Colon (tissue), 2 donors: ENCODE measurements around the gene PDZD2.

ENCODE experiments used
- FAIRE-seq: peaks from 2 replicates; lab custom pipeline; 2012; peaks lifted over from hg19 to GRCh38; lab: Jason Lieb, UNC
- donor health status: control.
- donor health status: control.

Gene PDZD2

GRCh38 chr5:31638345-31638744 lies 586 bp upstream of the PDZD2 start:
- FAIRE-seq, result no peak

DNA sequence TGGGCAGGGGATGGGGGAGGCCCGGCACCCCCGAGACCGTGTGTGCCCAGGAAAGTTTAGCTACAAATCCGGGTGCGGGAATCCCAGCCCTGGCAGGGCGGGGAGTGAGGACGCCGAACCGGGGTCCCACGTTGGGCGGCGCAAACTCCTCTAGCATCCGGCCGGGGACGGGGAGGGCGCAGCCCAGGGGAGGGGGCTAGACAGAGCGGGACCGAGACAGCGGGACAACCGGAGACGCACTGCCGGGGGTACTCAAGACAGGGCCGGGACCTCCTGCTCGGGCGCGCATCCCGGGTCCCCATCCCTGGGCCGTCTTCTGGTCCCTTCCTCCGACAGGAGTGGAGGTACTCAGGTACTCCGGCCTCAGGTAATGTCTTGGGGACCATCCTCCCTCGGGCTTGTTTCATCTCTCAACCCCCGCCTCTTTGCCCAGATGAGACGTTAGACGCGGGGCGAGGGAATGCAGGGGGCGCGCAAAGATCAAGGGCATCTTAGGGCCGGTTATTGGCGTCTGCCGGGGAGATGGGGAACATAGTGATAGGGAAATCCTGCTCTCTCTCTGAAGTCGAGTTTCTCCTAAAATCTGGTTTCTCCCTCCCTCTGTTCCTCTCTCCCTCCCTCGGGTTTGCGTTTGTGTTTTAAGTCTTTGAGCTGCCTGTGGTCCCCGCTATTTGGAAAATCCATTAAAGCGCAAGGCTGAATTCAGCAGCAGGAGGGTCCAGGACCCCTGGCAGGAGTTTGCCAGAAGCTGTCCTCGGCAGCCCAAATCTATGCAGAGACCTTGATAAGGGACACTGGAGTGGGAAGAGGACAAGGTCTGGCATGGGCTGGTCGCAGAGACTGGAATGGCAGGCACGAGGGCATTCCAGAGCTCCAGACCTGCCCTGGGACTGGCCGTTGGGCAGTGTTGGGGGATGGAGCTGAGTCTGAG lies 815 bp downstream of the PDZD2 start:
- no peak for FAIRE-seq

DNA sequence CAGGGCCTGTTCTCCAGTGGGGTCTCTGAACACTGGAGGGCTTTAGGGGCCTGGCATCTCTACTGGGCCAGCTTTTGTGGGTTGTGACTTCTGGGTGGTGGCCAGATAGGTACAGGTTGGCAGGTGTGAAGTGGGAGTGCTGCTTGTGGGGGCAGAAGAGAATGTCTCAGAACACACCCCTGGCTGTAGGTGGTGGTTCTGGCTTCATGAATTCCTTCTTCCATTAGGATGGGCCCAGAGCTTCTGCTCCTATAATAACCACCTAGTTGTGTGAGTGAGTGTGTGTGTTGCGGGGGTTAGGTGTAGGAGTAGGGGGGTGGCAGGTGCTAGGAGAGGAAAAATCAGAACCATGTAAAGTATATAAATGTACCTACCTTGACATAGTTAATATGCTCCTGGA lies 1.6 kb downstream of the PDZD2 start:
- no peak for FAIRE-seq

- no peak for FAIRE-seq
These were observed 2.1 kb downstream of the PDZD2 start for GRCh38 chr5:31641059-31641458.

- FAIRE-seq, result no peak
These were observed 2.6 kb downstream of the PDZD2 start for GRCh38 chr5:31641575-31641974.

GRCh38 chr5:31645420-31646081 lies 6.6 kb downstream of the PDZD2 start:
- no peak for FAIRE-seq

DNA sequence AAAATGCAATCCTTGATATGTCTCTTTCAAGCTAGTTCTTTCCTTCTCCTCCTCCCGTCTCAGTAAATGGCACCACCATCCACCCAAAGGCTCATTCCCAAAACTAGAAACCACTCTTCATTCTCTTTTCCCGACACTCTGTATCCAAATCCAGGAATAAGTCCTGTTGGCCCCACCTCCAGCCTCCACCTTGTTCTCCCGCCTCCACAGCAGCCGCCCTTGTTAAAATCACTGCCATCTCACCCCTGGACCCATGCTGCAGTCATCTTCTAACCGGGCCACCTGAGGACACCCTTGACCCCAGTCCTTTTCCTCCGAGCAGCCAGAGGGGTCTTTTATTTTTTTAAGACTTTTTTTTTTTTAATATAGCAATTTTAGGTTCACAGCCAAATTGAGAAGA lies 9.4 kb downstream of the PDZD2 start:
- no peak for FAIRE-seq

- no peak for FAIRE-seq
These were observed 12.3 kb downstream of the PDZD2 start for GRCh38 chr5:31651241-31651640.

DNA sequence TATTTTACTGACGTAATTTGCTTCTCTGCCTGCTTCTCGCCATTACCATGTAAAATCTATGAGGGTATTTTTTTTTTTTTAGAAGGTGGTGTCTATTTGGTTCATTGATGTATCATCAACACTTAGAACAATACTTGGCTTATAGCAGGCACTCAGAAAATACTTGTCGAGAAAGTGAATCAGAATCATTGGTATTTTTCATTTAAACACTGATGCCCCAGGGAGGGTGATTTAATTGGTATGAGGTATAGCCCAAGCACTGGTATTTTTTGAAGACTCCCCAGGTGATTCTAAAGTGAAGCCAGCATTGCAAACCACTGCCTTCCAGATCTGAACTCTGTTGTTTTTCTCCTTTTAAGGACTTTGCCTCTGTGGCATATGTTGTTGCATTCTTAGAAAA lies 16.6 kb downstream of the PDZD2 start:
- FAIRE-seq, result no peak

GRCh38 chr5:31656806-31657205 lies 17.9 kb downstream of the PDZD2 start:
- no peak for FAIRE-seq

DNA sequence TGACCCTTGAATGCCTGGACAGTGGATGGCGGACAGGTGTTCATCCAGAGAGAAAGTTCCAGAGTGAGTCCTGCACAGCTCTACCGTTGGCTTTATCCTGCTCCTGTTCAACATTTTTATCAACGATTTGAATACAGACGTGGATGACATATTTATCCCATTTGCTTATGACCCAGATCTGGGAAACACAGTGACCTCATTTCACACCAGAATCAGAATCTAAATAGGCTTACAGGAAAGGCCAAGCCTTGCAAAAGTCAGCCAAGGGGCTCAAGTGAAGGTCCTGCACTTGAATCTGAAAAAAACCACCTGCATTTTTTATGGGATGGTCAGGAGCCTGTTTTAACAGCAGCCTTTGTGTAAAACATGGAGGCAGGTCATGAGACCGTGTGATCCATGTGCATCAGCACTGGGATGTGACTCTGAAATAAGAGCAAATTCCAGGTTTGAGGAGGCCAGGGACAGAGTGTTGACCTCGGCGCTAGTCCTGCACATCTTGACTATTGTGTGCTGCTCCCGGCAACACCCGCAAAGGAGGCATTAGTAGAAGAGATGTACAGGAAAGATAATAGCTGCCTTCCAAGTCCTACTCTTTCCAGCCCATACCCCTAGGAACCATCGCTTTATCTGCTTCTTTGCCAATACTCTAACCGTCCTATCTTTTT lies 18.5 kb downstream of the PDZD2 start:
- no peak for FAIRE-seq

GRCh38 chr5:31661257-31661656 lies 22.3 kb downstream of the PDZD2 start:
- FAIRE-seq, result no peak

GRCh38 chr5:31663519-31663918 lies 24.6 kb downstream of the PDZD2 start:
- FAIRE-seq, result no peak

GRCh38 chr5:31664566-31664965 lies 25.6 kb downstream of the PDZD2 start:
- FAIRE-seq, result no peak

GRCh38 chr5:31671339-31671741 lies 32.4 kb downstream of the PDZD2 start:
- FAIRE-seq, result no peak

DNA sequence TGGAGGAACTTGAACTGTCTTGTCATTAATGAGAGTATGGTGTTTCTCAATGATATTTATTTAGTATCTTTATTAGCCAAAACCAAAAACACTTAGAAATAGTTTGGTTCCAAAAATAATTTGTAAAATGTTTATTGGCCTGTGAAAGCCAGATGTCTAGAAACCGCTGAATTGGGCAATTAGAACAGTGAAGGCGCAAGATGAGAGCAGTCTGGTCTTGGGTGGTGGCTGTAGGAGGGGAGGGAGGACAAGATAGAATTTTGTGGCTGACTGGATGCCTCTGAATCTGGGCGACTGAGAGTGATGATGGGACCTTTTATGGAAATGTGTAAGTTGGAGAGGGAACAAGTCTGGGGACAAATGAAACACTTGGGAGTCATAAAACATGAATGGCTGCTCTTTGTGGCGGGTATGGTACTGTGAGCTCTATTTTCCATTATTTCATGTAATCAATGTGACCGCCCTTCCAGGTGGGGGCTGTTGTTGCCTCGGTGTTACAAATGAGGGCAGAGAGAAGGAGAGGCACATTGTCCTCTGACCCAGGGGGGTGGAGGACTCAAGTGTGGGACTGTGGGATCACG lies 35.5 kb downstream of the PDZD2 start:
- FAIRE-seq, result no peak

DNA sequence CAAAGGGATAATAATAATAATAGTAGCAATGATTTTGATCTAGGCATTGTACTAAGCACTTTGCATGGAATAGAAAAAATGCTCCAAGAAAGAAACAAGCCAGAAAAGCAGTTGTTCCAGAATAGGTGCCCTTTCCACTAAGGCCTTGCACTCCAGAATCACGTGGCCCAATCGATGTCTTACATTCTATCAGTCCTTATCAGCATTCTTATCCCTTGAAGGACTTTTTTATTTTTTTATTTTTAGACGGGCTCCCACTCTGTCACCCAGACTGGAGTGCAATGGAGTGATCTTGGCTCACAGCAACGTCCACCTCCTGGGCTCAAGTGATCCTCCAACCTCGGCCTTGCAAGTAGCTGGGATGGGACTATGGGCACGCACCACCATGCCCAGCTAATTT lies 36.5 kb downstream of the PDZD2 start:
- no peak for FAIRE-seq

- FAIRE-seq, result no peak
These were observed 39.2 kb downstream of the PDZD2 start for GRCh38 chr5:31678180-31678579.

DNA sequence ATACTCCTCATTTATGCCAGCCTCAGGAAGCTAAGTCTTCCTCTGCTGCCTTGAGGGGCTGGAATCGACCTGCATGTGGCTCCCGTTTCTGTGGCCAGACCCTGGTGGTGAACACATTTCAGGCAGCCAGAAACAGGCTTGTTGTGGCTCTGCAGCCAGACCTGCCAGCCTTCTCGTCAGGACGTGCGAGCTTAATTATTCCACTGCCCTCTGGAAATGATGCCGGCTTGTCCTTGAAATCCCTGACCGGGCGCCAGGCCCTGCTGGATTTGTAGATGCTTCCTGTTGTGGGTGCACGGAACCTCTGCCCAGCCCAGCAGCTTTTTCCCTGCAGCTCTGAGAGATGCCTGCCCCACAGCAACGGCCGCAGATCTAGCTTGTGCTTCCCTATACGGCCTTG lies 41.6 kb downstream of the PDZD2 start:
- no peak for FAIRE-seq

DNA sequence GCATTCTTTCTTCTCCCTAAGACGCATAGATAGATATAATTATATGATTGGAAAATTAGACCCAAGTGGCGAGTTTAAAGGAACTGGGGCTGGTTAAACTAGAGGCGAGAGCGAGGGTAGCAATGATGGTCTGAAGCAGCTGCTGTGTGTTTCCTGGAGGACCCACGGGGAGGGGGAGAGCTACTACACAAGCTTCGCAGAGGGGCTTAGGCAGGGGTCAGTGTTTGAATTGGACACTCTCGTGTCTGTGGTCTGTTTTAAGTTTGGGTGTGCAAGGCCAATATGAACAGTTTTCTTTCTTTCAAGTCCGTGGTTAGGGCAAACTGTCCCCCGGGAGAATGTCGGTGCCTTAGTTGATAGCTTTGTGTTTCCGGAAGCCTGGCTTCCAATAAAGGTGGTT lies 43.1 kb downstream of the PDZD2 start:
- no peak for FAIRE-seq

- FAIRE-seq, result no peak
These were observed 43.9 kb downstream of the PDZD2 start for GRCh38 chr5:31682851-31683250.

- FAIRE-seq, result no peak
These were observed 49.7 kb downstream of the PDZD2 start for GRCh38 chr5:31688515-31689092.
